ENCODE results near the gene GALK2. TPM values are rescaled to one million over a fixed set of nuclear protein-coding genes. Genes with fewer than 3 reads are reported as not detected.
"Not testable (repeated sequence)": the region's sequence is repeated elsewhere in the genome, so short reads cannot be mapped to it uniquely, and the experiment has no call there.

The GALK2 gene
- total RNA-seq, 1 donor from 2014 or later, result 26.4 TPM

DNA sequence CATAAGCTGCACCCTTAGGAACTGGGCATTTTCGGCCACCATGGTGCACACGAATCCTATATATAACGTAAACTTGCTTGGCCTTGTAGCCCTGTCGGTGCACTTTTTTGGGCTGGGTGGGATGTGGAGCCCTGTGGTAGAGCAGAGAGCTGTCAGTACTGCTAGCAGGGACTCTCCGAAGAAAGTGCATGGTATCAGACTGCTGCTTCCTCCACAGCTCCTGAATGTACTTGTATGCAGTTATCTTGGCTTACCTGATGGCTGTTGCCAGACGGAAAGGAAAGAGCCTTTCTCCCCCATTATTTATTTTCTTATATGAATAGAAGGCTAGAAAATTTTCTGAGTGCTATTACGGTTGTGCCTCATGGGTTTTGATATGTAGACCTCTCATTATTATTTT is 8.4 kb downstream of the GALK2 start:
- Mint-ChIP-seq H3K4me1 (ENCODE audit: unreplicated experiment) (no peaks in the 10 kb centered on the region), H3K4me3 (ENCODE audit: unreplicated experiment) (no peak overlapping the region), H3K36me3 (ENCODE audit: unreplicated experiment) (peaks cover 5% of the 10 kb centered on the region), H3K9me3 (ENCODE audit: unreplicated experiment) (no peaks in the 10 kb centered on the region), H3K27me3 (ENCODE audit: unreplicated experiment) (no peaks in the 10 kb centered on the region), H3K27ac (ENCODE audit: unreplicated experiment) (no peak overlapping the region)
- DNase-seq (ENCODE audit: extremely low spot score, unreplicated experiment), result no peak
- no peak for TF ChIP-seq CTCF (IDR thresholded peaks at IDR 0.05)

GRCh38 chr15:49179433-49180190 is 9.6 kb downstream of the GALK2 start:
- H3K27ac Mint-ChIP-seq (ENCODE audit: unreplicated experiment), result no peak overlapping the region

DNA sequence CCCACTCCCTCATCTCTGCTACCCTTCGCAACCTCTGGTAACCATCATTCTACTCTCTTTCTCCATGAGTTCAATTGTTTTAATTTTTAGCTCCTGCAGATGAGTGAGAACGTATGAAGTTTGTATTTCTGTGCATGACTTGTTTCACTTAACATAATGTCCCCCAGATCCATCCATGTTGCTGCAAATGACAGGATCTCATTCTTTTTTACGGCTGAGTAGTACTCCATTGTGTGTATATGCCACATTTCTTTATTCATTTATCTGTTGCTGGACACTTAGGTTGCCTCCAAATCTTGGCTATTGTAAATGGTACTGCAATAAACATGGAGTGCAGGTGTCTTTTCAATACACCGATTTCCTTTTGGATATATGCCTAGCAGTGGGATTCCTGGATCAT is 12.1 kb downstream of the GALK2 start:
- Mint-ChIP-seq H3K4me1 (ENCODE audit: unreplicated experiment) (no peaks in the 10 kb centered on the region), H3K27me3 (ENCODE audit: unreplicated experiment) (no peaks in the 10 kb centered on the region), H3K27ac (ENCODE audit: unreplicated experiment) (no peak overlapping the region), H3K9me3 (ENCODE audit: unreplicated experiment) (peaks cover 6% of the 10 kb centered on the region), H3K4me3 (ENCODE audit: unreplicated experiment) (no peak overlapping the region), H3K36me3 (ENCODE audit: unreplicated experiment) (peaks cover 19% of the 10 kb centered on the region)
- no peak for DNase-seq (ENCODE audit: extremely low spot score, unreplicated experiment)
- TF ChIP-seq CTCF (IDR thresholded peaks at IDR 0.05), result no peak

More at GRCh38 chr15:49179433-49180190, 9.6 kb downstream of the GALK2 start:
- peaks cover 6% of the 10 kb centered on the region for H3K9me3 Mint-ChIP-seq (ENCODE audit: unreplicated experiment)
- no peak overlapping the region for H3K4me3 Mint-ChIP-seq (ENCODE audit: unreplicated experiment)
- no peak for DNase-seq (ENCODE audit: extremely low spot score, unreplicated experiment)
- no peak for TF ChIP-seq CTCF (IDR thresholded peaks at IDR 0.05)
- H3K27me3 Mint-ChIP-seq (ENCODE audit: unreplicated experiment), result no peaks in the 10 kb centered on the region
- H3K4me1 Mint-ChIP-seq (ENCODE audit: unreplicated experiment), result no peaks in the 10 kb centered on the region
- H3K36me3 Mint-ChIP-seq (ENCODE audit: unreplicated experiment), result peaks cover 9% of the 10 kb centered on the region

DNA sequence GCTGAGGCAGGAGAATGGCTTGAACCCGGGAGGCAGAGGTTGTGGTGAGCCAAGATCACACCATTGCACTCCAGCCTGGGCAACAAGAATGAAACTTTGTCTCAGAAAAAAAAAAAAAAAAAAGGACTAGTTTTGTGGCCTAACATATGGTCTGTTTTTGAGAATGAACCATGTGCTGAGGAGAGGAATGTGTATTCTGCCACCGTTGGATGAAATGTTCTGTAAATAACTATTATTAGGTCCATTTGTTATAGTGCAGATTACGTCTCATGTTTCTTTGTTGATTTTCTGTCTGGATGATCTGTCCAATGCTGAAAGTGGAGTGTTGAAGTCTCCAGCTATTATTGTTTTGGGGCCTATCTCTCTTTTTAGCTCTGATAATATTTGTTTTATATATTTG is 13.7 kb downstream of the GALK2 start:
- H3K27me3 Mint-ChIP-seq (ENCODE audit: unreplicated experiment); H3K4me1 Mint-ChIP-seq (ENCODE audit: unreplicated experiment); H3K4me3 Mint-ChIP-seq (ENCODE audit: unreplicated experiment); H3K27ac Mint-ChIP-seq (ENCODE audit: unreplicated experiment); DNase-seq (ENCODE audit: extremely low spot score, unreplicated experiment); H3K9me3 Mint-ChIP-seq (ENCODE audit: unreplicated experiment): not testable (repeated sequence)
- peaks cover 16% of the 10 kb centered on the region for H3K36me3 Mint-ChIP-seq (ENCODE audit: unreplicated experiment)

GRCh38 chr15:49185473-49185872 is 15.4 kb downstream of the GALK2 start:
- DNase-seq (ENCODE audit: extremely low spot score, unreplicated experiment), result no peak
- Mint-ChIP-seq H3K4me3 (ENCODE audit: unreplicated experiment) (no peak overlapping the region), H3K4me1 (ENCODE audit: unreplicated experiment) (no peaks in the 10 kb centered on the region), H3K36me3 (ENCODE audit: unreplicated experiment) (peaks cover 18% of the 10 kb centered on the region), H3K27ac (ENCODE audit: unreplicated experiment) (no peak overlapping the region), H3K9me3 (ENCODE audit: unreplicated experiment) (peaks cover 6% of the 10 kb centered on the region), H3K27me3 (ENCODE audit: unreplicated experiment) (no peaks in the 10 kb centered on the region)
- TF ChIP-seq CTCF (IDR thresholded peaks at IDR 0.05), result no peak
